Activated CD4-positive, alpha-beta T cell treated with anti-CD3 and anti-CD28 coated beads, Interleukin-2, amount 50 U/mL, for 48 hours (primary cell): ENCODE results near the gene SLC7A14.

ENCODE experiments used
- DNase-seq, 2 experiments: peaks; one replicate each; pipeline ENCODE4 v3.0.0-alpha.2; 2020

The SLC7A14 gene

GRCh38 chr3:170469151-170470062 is 116.5 kb downstream of the SLC7A14 start:
- no peak for DNase-seq

GRCh38 chr3:170467571-170468147 is 118.2 kb downstream of the SLC7A14 start:
- DNase-seq, result no peak

DNA sequence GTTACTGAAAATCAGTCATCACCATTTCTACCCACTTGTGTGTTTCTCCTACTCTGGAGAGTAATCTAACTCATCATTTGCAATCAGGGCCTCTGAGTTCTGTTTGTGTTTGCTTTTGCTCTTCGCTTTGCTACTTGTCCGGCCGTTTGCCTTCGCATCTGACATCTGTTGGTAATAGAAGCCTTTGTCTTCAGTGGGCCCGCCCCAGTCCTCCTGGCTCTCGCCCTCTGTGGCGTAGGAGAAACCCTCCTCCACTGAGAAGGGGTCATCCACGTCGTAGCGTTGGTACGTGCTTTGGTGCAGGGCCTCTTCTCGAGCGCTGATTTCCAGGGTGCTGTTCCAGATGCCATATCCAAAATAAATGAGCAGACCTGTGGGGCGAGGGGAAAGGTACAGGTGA is 118.9 kb downstream of the SLC7A14 start:
- no peak for DNase-seq

- no peak for DNase-seq
These were observed 119.9 kb downstream of the SLC7A14 start for GRCh38 chr3:170465955-170466354.

DNA sequence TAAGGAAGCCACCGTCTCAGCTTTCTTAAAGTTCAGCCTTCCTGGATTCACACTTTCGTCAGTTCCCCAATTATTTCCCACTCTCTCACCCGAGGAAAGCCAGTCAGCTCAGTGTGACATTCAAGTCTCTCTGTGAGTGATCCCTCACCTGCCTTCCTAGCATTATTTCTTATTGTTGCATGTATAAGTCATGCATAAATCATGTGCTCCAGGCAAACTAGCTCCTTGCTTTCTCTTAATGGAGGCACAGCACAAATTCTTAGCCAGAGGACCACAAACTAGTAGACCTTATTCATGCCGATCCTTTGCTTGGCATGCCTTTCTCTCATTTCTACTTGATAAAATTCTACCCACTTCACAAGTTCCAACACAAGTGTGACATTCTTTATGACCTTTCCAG is 122.9 kb downstream of the SLC7A14 start:
- no peak for DNase-seq

- DNase-seq, result no peak
These were observed 127.6 kb downstream of the SLC7A14 start for GRCh38 chr3:170458285-170458684.

DNA sequence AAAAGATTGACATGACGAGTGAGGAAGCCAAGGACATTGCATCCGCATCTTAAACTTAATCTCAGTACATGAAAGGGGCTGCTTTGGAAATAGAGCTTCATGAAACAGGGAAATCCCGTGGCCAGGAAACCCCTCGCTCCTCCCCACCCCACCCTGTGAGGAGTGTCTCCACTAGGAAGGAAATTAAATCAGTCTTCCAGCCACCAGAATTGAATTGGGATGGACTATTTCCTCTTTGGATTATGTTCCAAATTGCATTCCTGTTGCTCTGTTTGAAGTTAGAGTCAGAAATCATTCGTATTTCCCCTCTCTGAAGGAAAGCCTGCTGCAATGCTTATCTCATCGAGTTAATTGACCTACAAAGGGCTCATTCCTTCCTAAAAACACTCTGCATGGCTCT is 131.4 kb downstream of the SLC7A14 start:
- DNase-seq, result no peak

DNA sequence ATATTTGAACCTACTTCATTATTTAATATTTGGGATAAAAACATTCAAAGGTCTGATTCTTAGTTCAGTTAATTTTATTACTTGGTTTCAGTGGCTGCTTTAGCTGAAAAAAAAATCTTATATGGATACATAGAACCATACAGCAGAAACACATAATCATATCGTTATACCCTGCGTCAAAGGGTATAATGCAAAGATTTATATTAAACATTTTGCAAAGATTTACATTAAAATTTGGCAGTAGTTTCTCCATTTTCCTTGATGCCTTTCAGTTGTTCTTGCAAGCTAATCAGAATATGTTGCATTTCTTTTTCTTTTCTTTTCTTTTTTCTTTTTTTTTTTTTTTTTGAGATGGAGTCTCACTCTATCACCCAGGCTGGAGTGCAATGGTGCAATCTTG is 135.8 kb downstream of the SLC7A14 start:
- no peak for DNase-seq

DNA sequence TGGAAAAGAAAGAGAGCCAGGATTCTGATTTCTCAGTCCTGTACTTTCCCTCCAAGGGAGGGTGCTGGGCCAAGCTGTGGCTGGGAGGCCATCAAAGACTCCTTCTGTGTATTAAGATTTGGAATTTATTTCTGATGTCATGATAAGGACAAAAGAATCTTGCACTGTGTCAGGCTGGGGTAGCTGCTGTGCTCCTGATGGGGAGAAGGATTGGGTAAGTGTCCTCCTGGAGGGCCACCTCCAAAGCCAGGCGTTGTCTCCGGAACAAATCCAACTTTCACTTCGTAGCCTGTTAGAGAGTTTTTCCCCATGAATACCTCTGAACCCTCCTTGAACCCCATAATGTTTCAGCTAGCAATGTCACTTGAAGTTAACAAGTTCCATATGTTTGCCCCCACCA is 137.3 kb downstream of the SLC7A14 start:
- no peak for DNase-seq

GRCh38 chr3:170443457-170443856 is 142.4 kb downstream of the SLC7A14 start:
- no peak for DNase-seq

- no peak for DNase-seq
These were observed 142.9 kb downstream of the SLC7A14 start for GRCh38 chr3:170442947-170443346.

GRCh38 chr3:170441412-170441811 is 144.5 kb downstream of the SLC7A14 start:
- no peak for DNase-seq

DNA sequence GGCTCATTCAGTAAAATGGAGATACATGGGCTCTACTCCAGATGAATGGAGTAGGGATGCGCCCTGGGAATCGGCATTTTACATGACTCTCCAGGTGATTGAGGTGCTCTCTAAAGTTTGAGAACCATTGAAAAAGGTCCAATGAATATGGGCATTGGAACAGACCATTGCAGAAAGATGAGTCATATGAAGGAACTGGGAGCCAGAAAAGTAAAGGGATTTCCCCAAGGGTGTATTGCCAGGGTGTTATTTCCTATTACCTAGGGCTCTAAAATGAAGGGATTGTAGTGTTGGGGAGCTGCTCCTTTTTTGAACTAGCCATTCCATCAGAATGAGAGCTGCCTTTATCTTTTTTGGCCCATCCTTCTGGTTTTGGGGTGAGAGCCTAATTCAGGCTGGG is 145.5 kb downstream of the SLC7A14 start:
- no peak for DNase-seq

DNA sequence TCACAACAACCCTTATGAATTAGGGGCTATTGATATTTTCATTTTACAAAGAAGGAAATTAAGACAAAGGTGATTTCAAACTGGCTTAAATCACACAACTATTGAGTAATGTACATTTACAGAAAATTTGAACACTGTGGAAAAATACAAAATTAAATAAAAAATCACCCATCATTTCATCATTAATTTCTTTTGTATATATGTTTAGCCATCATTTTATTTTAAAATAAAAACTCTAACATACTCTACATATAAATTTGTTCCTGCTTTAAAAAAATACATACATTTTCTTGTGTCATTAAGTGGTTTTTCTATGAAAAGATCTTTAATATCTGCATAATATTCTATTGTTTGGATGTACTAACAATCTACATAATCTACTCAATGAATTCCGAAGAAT is 147.0 kb downstream of the SLC7A14 start:
- no peak for DNase-seq

GRCh38 chr3:170437696-170438407 is 148.0 kb downstream of the SLC7A14 start:
- no peak for DNase-seq

GRCh38 chr3:170437176-170437575 is 148.7 kb downstream of the SLC7A14 start:
- DNase-seq, result no peak

DNA sequence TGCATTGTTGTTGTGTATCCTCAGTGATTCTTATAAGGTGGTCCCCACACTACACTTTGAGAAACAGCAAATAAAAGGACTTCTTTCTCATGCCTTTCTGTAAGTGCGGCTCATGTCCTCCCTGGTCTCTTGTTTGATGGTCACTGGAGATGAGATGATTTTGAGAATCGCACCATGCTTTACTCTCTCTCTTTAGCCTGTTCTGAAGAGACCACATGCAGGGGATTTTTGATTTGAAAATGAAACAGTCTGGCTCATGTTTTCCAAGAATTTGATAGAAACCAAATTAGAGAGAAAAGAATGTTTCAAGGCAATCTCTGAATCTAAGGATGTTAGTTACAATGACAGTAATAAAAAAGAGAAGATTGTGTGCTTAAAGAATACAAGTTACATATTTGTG is 149.2 kb downstream of the SLC7A14 start:
- DNase-seq, result no peak

DNA sequence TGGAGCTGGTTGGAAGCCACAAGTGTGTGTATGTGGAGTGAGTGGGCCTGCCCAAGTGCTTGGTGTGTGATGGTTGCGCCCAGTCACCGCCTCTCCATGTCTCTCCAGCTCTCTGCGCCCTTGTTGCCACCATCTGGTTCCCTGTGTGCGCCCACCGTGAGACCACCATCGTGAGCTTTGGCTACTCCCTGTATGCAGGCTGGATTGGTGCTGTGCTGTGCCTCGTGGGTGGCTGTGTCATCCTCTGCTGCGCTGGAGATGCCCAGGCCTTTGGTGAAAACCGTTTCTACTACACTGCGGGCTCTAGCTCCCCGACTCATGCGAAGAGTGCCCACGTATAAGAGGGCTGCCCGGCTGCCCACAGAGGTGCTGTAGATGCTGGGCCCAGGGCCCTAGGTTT is 153.5 kb downstream of the SLC7A14 start:
- no peak for DNase-seq

DNA sequence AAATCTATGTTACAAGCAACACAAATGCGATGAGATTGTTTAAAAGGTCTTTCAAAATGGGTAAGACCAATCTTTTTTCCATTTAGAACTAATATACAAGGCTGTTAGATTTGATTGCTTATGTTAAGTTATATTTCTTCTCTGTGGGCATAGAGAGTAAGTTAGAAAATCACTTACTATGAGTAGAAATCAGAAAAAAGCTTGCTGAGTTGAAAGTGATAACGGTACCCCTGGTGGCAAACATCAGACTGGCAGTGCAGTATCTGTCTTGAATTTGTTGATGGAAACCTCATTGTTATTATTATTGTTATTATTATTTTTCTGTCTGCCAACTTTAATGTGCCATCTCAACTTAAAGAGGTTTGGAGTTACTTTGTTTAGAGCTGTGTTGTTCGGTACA is 154.8 kb downstream of the SLC7A14 start:
- DNase-seq, result no peak

DNA sequence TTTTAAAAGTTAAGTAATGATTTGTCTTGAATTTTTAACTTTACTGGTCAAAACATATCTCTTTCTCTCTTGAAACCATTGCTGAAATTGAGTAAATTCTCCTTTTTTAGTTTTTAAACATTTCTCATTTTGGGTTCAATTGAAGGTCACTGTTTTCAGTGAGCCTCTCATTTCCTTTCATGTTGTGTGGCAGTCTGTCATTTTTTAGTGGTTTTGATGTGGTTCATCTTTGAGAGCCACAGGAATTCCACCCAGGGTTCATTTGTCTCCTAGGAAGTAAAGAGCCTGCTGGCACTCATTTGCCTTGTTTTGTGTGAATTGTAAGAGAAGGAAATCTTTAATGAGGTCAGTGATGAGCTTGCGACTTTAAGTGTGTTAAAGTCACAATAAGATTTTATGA is 156.8 kb downstream of the SLC7A14 start:
- no peak for DNase-seq

DNA sequence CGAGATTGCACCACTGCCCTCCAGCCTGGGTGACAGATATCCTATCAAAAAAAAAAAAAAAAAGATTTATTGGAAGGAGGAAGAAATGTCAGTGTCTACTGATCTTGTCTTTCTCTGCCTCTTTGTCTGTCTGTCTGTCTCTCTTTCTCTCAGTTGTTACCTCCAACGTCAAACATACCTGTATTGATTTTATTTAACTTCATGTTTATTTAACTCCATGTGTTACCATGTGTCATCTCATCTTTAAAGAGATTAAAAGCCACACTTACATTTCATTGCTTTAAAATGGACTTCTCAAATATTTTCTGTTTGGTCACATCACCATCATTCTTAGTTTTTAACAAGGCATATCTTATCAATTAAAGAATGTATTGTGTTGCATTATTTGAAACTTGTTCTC is 157.8 kb downstream of the SLC7A14 start:
- DNase-seq, result no peak

GRCh38 chr3:170426240-170426797 is 159.6 kb downstream of the SLC7A14 start:
- no peak for DNase-seq

DNA sequence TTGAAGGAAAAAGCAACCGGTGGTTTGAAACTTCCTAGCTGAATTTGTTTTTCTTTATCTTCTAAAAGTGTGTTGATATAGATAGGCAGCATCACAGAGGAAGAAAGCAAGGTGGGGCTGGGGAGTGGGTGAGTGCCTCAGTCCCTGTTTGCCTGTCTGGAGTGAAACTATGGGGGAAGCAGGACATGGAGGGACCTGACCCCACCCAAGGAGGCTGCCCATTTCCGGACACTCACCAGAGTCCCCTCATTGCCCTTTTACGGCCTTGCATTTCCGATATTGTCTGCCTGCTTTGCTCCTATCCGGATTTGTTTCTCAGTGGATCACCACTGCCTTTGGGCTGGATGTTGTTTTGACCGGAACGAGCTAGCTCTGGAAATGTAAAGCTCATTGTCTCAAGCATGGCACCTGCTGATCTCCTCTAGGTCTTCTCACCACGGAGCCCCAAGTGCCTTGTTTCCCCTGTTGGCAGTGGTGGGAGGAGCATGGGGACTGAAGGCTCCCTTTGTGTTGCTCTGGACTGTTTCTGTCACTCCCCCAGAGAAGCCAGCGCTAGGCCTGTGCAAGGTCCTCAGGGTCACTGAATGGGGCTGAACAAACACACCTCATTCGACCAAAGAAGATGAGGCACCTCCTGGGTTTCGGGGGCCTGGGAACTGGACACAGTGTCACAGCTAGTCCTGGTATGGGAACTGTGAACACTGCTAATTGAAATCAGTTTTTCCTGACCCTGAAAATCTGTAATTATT is 160.2 kb downstream of the SLC7A14 start:
- no peak for DNase-seq
